Upper lobe of left lung (tissue), 6 donors: ENCODE data around the gene AKR1B15. TPM values are rescaled to one million over a fixed set of nuclear protein-coding genes. Genes with fewer than 3 reads are reported as not detected.

ENCODE experiments used
- ATAC-seq, 2 donors: fragments of 200-7000 bp; cut with Tn5 transposase; one replicate each; pipeline ENCODE4 v1.9.1; 2022; ENCODE audit warnings: mild to moderate bottlenecking in 2 of 2, moderate library complexity in 2 of 2; ENCODE audit not compliant: low FRiP score in 2 of 2
- DNase-seq, 2 donors: peaks; one replicate each; pipeline ENCODE4 v3.0.0-alpha.2; 2019 to 2020
- H3K27ac ChIP-seq, 4 donors: fragments of 200-600 bp; sonication (generic); one replicate each; pipeline ENCODE4 v1.5.1; 2016 to 2019
- H3K27me3 ChIP-seq, 4 donors: fragments of 200-600 bp; sonication (generic); one replicate each; pipeline ENCODE4 v1.5.1; 2017 to 2019
- H3K36me3 ChIP-seq, 4 donors: fragments of 200-600 bp; sonication (generic); one replicate each; pipeline ENCODE4 v1.5.1; 2016 to 2019
- H3K4me1 ChIP-seq, 4 donors: fragments of 200-600 bp; sonication (generic); one replicate each; pipeline ENCODE4 v1.5.1; 2018 to 2019
- H3K4me3 ChIP-seq, 4 donors: fragments of 200-600 bp; sonication (generic); one replicate each; pipeline ENCODE4 v1.5.1; 2017 to 2019; ENCODE audit warnings: mild to moderate bottlenecking in 2 of 4, moderate library complexity in 1 of 4
- H3K9me3 ChIP-seq, 4 donors: fragments of 200-600 bp; sonication (generic); one replicate each; pipeline ENCODE4 v1.5.1; 2018 to 2019
- EP300 ChIP-seq, 4 donors: sonication (generic); formaldehyde crosslinking; IDR thresholded peaks; one replicate each; pipeline ENCODE4 v1.5.1; 2017; ENCODE audit warnings: antibody characterized with exemption in 4 of 4, control low read depth in 2 of 4
- POLR2A ChIP-seq, 4 donors: fragments of 450-650 bp; IDR thresholded peaks; one replicate each; pipeline ENCODE4 v1.5.1; 2016 to 2017; ENCODE audit warnings: antibody characterized with exemption in 4 of 4, mild to moderate bottlenecking in 2 of 4
- POLR2AphosphoS5 ChIP-seq, 2 donors: sonication (generic); formaldehyde crosslinking; IDR thresholded peaks; one replicate each; pipeline ENCODE4 v1.5.1; 2017; ENCODE audit warnings: antibody characterized with exemption in 2 of 2
- WGBS, 2 donors: methylation state at CpG; one replicate each; pipeline ENCODE4 v1.1.5; 2017 to 2018; 5-methylcytosine and 5-hydroxymethylcytosine counted together
- total RNA-seq, 6 donors: library from RNA; depleted of rRNA in 4 of 6; stranded (reverse); fragments of >200 nt in 4 of 6; gene quantifications; one replicate each; pipeline versions ENCODE4 v1.1.0 to v1.2.1, GENCODE V29; 2016 to 2021
- TF ChIP-seq, protein P1 (sequence below), 6 experiments: fragments of 450-650 bp in 4 of 6; fragments of 200-600 bp in 2 of 6; sonication (generic) in 2 of 6; IDR thresholded peaks; one replicate each; pipeline ENCODE4 v1.5.1; 2016 to 2019; ENCODE audit warnings: antibody characterized with exemption in 6 of 6
- donor health status: DM: no; HTN: no; CAD: no; lungs with moderate emphysema.
- donor health status: DM: no; HTN: yes; CAD: no; lungs with severe emphysema.

Gene AKR1B15
- total RNA-seq, 6 donors from 2014 or later: not detected

GRCh38 chr7:134574322-134574721 is 25.4 kb downstream of the AKR1B15 start:
- DNase-seq (no peak), ATAC-seq (no peak)
- H3K4me1 ChIP-seq: no peaks in the 10 kb centered on the region
- H3K27me3 ChIP-seq: no peaks in the 10 kb centered on the region
- 55 to 61% methylated on average over 2 of the region's 2 CpGs for WGBS, 2 donors
- TF ChIP-seq POLR2A (IDR thresholded peaks at IDR 0.05): no peak
- no peak for TF ChIP-seq EP300 (IDR thresholded peaks at IDR 0.05)
- TF ChIP-seq POLR2AphosphoS5 (IDR thresholded peaks at IDR 0.05): no peak
- TF ChIP-seq, protein P1, sequence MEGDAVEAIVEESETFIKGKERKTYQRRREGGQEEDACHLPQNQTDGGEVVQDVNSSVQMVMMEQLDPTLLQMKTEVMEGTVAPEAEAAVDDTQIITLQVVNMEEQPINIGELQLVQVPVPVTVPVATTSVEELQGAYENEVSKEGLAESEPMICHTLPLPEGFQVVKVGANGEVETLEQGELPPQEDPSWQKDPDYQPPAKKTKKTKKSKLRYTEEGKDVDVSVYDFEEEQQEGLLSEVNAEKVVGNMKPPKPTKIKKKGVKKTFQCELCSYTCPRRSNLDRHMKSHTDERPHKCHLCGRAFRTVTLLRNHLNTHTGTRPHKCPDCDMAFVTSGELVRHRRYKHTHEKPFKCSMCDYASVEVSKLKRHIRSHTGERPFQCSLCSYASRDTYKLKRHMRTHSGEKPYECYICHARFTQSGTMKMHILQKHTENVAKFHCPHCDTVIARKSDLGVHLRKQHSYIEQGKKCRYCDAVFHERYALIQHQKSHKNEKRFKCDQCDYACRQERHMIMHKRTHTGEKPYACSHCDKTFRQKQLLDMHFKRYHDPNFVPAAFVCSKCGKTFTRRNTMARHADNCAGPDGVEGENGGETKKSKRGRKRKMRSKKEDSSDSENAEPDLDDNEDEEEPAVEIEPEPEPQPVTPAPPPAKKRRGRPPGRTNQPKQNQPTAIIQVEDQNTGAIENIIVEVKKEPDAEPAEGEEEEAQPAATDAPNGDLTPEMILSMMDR (IDR thresholded peaks at IDR 0.05): no peak
- H3K4me3 ChIP-seq: no peak overlapping the region
- H3K27ac ChIP-seq: no peak overlapping the region
- H3K9me3 ChIP-seq: peaks cover 0 to 5% (median 4%) of the 10 kb centered on the region in 4 donors
- no peaks in the 10 kb centered on the region for H3K36me3 ChIP-seq

DNA sequence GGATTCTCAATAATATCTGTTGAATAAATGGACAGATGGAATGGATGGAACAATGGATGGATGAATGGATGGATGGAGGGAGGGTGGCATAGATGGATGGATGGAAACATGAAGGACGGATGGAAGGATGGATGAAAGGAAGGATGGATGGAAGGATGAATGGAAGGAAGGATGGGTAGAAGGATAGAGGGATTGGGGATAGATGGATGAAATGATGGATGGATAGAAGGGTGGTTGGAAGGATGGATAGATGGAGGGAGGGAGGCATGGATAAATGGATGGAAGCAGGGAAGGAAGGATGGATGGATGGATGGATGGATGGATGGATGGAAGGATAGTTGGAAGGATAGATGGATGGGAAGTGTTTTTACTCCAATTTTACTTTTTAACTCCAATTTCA is 35.4 kb downstream of the AKR1B15 start:
- no CpG with 5 or more reads among the region's 1 CpG for WGBS, 2 donors
- Histone ChIP-seq H3K36me3 (no peaks in the 10 kb centered on the region), H3K27ac (no peak overlapping the region)

DNA sequence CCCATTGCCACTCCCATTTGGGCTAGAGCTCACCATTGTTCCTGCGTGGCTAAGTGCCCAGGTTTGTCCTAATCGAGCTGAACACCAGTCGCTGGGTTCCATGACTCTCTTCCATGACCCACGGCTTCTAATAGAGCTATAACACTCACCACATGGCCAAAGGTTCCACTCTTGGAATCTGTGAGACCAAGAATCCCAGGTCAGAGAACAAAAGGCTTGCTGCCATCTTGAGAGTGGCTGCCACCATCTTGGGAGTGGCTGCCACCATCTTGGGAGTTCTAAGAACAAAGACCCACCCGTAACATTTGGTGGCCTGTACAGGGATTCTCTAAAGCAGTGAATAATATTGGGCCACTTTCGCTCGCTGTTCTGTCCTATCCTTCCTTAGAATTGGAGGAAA is 37.0 kb downstream of the AKR1B15 start:
- H3K9me3 ChIP-seq: no peaks in the 10 kb centered on the region
- H3K27ac ChIP-seq: no peak overlapping the region
- no peak overlapping the region for H3K4me3 ChIP-seq
- 88 to 97% methylated on average over 3 to 7 of the region's 7 CpGs for WGBS, 2 donors
- no peaks in the 10 kb centered on the region for H3K4me1 ChIP-seq
- no peaks in the 10 kb centered on the region for H3K27me3 ChIP-seq
- DNase-seq: no peak
- TF ChIP-seq POLR2AphosphoS5 (IDR thresholded peaks at IDR 0.05) (no peak), EP300 (IDR thresholded peaks at IDR 0.05) (no peak), POLR2A (IDR thresholded peaks at IDR 0.05) (no peak)
- TF ChIP-seq, protein P1 (IDR thresholded peaks at IDR 0.05): no peak
- ATAC-seq: no peak
- no peaks in the 10 kb centered on the region for H3K36me3 ChIP-seq

More for the DNA sequence above, 35.4 kb downstream of the AKR1B15 start:
- H3K4me3 ChIP-seq: no peak overlapping the region
- no peak for DNase-seq
- no peaks in the 10 kb centered on the region for H3K4me1 ChIP-seq
- TF ChIP-seq POLR2AphosphoS5 (IDR thresholded peaks at IDR 0.05) (no peak), POLR2A (IDR thresholded peaks at IDR 0.05) (no peak), EP300 (IDR thresholded peaks at IDR 0.05) (no peak)
- TF ChIP-seq, protein P1 (IDR thresholded peaks at IDR 0.05): no peak
- no peaks in the 10 kb centered on the region for H3K27me3 ChIP-seq
- no peaks in the 10 kb centered on the region for H3K9me3 ChIP-seq
- no peak for ATAC-seq

- no peaks in the 10 kb centered on the region for H3K4me1 ChIP-seq
- ATAC-seq (no peak), DNase-seq (no peak)
- no peaks in the 10 kb centered on the region for H3K9me3 ChIP-seq
- H3K27me3 ChIP-seq: no peaks in the 10 kb centered on the region
- no peak overlapping the region for H3K27ac ChIP-seq
- TF ChIP-seq, protein P1 (IDR thresholded peaks at IDR 0.05): no peak
- no peak for TF ChIP-seq EP300 (IDR thresholded peaks at IDR 0.05)
- TF ChIP-seq POLR2A (IDR thresholded peaks at IDR 0.05): no peak
- TF ChIP-seq POLR2AphosphoS5 (IDR thresholded peaks at IDR 0.05): no peak
- no peak overlapping the region for H3K4me3 ChIP-seq
- no peaks in the 10 kb centered on the region for H3K36me3 ChIP-seq
- WGBS, 2 donors: 44 to 50% methylated on average over 2 of the region's 2 CpGs
Observed at GRCh38 chr7:134587750-134588149, 38.8 kb downstream of the AKR1B15 start.

DNA sequence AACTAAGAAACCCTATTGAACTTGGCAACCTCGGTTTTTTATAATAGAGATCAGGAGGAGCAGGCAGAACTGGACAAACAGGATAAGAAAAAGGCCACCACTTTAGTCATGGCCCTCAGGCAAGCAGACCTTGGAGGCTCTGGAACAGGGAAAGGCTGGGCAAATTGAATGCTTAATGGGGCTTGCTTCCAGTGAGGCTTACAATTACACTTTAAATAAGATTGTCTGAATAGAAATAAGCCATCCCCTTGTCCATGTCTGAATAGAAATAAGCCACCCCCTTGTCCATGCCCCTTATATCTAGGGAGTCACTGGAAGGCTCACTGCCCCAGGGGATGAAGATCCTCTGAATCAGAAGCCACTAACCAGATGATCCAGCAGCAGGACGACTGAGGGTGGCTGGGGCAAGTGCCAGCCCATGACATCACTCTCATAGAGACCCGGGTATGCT is 40.6 kb downstream of the AKR1B15 start:
- Histone ChIP-seq H3K36me3 (no peaks in the 10 kb centered on the region), H3K4me3 (no peak overlapping the region), H3K27me3 (no peaks in the 10 kb centered on the region), H3K9me3 (no peaks in the 10 kb centered on the region), H3K4me1 (peaks cover 0 to 14% (median 12%) of the 10 kb centered on the region in 4 donors), H3K27ac (no peak overlapping the region)
- WGBS, 2 donors: 0 to 17% methylated on average over 1 to 3 of the region's 3 CpGs
- DNase-seq (no peak), ATAC-seq (no peak)
- no peak for TF ChIP-seq POLR2AphosphoS5 (IDR thresholded peaks at IDR 0.05)
- TF ChIP-seq, protein P1 (IDR thresholded peaks at IDR 0.05): no peak
- no peak for TF ChIP-seq EP300 (IDR thresholded peaks at IDR 0.05)
- TF ChIP-seq POLR2A (IDR thresholded peaks at IDR 0.05): no peak
